T-helper 9 cell (primary cell): ENCODE data around the gene AHRR.

Experiments
- DNase-seq: peaks from one replicate; pipeline ENCODE4 v3.0.0-alpha.2; 2020

AHRR gene

DNA sequence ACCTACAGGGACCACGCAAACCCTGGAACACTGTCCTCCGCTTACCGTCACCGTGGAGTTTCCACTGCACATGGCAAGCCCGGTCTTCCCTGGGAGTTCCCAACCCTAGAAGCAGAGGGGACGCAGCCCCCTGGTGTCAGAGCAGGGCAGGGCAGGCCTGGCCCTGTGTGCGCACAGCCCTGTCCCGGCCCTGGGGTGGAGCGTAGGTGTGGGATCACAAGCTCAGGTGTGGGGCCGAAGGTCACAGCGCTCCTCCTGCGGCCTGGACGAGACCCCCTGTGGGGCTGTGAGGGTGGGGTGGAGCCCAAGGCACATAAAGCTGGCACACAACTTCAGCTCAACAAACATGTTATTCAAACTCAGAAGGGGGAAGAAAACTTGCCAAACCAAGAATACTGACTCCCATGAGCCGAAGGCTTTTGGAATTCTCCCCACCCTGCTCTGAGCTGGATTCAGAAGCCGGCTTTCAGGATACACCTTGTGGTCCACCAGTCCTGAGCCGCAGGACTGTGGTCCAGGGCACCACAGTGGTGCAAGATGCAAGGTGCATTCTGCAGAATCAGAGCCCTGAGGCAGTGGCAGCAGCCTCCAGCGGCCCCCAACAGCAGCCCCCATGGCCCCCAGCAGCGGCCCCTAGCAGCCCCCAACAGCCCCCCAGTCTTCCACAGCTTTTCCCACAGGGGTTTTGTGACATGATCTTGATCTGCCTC lies 109.6 kb downstream of the AHRR start:
- no peak for DNase-seq

DNA sequence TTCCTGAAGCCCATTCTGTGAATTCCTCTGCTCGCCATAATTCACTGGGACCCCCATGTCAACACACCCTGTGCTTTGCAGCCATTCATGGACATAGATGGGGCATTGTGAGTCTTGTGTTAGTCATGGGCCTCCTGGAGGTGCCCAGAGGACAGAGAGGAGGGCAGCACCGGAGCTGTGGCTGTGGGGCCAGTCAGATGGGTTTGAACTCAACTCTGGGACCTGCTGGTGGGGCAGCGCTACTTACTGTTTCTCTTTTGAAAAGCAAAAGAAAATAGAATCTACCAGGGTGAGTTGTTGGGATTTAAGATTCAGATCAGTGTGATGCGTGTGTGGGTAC lies 110.2 kb downstream of the AHRR start:
- no peak for DNase-seq

GRCh38 chr5:432201-432927 lies 110.8 kb downstream of the AHRR start:
- no peak for DNase-seq

DNA sequence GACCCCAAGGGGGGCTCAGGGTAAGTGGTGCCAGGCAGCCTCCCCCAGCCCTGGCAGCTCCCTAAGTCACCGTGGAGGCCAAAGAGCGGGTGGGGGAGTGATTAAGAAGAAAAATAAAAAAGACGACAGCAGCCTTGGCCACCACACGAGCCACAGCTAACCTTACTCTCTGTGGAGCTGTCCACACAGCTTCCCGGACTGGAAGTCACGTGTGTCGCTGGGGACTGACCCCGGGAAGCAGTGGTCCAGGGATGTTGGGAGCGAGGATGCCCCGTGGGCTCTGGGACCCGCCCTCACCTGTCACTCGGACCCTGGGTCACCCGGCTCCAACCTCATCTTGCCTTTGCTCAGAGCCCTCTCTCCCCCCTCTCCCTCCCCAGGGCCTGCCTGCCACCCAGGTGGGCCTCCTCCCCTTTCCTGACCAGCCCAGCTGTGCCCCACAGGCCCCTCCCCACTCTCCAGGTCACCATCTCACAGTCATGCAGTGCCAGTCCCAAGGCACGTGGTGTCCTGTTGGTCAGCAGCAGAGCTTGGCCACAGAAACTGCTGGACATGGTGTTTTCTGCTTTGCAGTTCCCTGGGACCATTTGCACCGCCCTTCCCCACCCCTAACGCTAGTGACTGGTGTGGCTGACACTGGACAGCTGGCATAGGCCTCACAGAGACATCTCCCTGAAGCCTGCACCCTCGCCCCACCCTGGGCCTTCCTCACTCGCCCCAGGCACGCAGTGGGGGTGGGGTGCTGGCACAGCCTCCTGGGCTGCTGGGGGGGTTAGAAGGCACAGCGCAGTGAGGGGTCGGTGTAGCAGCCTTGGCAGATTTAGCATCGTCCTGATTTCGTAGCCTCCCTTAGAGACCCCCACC lies 111.6 kb downstream of the AHRR start:
- no peak for DNase-seq

DNA sequence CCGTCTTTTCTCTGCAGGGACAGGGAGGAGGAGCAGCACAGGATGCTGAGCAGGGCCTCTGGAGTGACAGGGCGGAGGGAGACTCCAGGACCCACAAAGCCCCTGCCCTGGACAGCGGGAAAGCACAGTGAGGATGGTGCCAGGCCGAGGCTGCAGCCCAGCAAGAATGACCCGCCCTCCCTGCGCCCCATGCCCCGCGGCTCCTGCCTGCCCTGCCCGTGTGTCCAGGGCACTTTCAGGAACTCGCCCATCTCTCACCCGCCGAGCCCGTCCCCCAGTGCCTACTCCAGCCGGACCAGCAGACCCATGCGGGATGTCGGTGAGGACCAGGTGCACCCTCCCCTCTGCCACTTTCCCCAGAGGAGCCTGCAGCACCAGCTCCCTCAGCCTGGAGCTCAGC lies 112.3 kb downstream of the AHRR start:
- no peak for DNase-seq

- DNase-seq, result no peak
These were observed 113.1 kb downstream of the AHRR start for GRCh38 chr5:434443-435146.

DNA sequence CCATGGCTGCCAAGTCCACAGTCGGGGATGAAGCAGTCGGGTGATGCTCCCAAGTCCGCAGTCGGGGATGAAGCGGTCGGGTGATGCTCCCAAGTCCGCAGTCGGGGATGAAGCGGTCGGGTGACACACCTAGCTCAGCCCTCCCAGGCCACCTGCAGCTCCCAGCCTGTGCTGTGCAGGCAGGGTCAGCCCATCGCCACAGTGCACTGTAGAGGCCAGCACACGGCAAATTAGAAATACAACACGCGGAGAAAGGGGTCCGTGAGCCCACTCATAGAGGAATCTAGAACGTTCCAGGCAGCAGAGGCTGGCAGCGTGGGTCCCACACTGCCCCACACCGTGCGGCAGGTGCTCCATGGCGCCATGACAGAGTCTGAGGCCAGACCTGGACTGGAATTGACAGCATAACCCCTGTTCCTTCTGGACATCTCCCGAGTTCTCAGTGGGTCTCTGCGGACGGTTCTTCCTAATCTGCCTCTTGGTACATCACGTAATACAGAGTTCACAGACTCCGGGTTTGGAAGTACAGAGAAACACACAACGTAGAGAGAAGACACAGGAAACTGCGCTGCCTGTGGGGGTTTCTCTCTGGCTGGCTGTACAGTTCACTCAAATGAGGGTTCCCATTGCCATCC lies 113.8 kb downstream of the AHRR start:
- no peak for DNase-seq

GRCh38 chr5:435961-436640 lies 114.6 kb downstream of the AHRR start:
- DNase-seq, result no peak

DNA sequence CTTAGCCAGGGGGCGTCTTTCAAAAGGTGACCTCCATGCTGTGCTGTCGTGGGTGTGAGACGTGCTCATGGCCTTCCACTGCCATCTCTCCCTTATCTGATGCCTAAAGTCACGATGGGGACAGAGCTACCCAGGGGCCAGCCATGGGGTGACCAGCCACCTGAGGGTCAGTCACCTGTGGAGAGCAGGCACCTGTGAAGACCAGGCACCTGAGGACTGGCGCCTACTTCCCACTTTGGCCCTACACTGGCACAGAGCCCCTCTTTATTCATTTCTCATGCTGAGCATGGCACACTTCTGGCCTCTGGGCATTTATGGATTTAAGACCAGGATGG lies 115.1 kb downstream of the AHRR start:
- DNase-seq, result no peak

DNA sequence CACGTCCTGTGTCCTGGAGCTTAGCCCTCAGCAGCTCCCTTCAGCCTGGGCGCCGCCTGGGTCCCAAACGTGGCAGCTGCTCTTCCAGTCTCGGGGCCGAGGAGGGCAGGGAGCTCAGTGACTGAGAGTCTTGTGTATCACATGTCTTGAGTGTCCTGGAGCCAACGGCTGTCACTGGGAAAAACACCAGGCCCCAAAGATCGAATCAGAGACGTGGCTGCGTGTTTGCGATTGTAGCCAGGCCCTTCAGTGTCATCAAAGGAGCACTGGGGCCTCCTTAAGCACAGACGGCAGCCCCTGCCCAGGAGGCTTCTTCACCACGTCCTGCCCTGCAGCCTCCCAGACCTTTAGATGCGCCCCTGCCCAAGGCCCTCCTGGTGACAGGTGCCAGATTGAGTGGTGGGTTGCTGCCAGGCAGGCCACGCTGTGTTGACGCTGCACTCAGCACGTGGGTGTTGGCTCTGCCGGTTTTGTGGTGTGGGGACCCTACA lies 115.8 kb downstream of the AHRR start:
- no peak for DNase-seq

DNA sequence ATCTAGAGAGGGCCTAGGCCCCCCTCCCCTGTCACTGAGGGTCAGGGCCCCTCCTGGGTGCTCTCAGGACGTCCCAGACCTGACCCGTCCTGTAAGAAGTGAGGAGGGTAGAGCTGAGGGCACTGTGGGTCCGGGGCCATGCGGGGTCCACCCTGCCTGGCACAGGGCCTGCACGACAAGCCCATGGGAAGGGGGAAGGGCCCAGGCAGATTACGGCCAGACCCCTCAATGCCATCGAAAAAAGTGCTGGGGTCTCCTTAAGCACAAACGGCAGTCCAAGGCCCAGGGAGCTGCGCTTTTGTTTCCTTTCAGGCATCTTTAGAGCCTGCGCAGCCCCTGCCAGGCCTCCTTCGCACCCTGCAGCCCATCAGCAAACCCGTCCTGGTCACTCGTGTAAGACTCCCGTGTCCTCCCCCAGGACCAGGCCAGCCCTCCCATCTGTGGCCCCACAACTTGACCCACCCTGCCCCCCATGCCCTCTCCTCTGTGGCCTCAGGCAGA lies 117.0 kb downstream of the AHRR start:
- DNase-seq, result no peak

DNA sequence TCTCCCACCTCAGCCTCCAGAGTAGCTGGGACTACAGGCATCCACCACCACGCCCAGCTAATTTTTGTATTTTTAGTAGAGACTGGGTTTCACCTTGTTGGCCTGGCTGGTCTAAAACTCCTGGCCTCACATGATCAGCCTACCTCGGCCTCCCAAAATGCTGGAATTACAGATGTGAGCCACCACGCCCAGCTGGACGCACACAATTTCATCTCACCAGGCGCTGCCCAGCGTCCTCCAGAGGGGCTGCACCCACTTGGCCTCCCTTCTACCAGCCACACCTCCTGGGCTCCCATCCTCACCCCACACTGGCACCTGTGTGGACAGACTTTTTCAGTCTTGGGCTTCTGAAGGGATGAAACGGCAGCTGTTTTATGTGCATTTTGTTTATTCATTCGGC lies 117.7 kb downstream of the AHRR start:
- no peak for DNase-seq

GRCh38 chr5:439636-440035 lies 118.1 kb downstream of the AHRR start:
- no peak for DNase-seq

DNA sequence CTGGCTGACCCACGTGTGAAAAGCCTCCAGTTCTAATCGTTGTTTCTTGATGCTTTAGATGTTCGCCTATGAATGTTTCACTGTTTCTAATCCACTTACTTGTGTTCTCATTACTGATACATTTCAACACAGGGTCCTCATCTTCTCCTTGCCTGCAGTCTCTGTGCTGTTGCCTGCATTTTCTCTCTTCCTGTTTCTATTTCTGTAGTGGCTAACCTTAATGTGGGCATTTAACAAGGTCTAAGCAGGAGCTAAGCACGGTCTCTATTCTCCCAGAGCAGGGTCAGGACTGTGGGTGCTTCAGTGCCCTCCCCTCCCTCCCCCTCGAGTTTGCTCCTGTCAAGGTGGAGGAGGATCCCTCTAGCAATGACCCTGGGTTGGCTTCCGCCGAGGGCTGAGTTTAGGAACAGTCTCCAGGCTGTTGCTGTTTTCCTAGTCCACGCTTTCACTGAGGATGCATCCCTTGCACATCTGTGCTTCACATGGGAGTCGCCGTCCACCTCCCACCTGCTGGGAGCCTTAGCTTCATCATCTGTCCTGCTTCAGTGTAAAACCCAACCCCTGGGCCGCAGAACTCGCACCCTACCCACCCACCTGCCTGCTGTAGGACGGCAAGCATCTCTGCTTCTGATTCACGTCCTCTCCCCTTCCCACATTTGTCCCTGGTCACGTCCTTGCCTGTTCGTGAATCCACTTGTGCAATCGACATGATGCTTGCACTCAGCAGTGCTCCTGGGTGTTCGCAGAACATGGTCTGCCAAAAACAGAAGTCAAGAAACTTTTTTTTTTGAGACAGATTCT lies 119.1 kb downstream of the AHRR start:
- DNase-seq, result no peak

GRCh38 chr5:441996-442334 lies 120.5 kb downstream of the AHRR start:
- no peak for DNase-seq

GRCh38 chr5:442335-443238 lies 121.1 kb downstream of the AHRR start, which contains the start of gene EXOC3:
Gene EXOC3, plus strand, starts transcription at chr5:443176. Its CDS starts 3,030 bp downstream, at chr5:446206.
- peak; percentile 60 for DNase-seq

DNA sequence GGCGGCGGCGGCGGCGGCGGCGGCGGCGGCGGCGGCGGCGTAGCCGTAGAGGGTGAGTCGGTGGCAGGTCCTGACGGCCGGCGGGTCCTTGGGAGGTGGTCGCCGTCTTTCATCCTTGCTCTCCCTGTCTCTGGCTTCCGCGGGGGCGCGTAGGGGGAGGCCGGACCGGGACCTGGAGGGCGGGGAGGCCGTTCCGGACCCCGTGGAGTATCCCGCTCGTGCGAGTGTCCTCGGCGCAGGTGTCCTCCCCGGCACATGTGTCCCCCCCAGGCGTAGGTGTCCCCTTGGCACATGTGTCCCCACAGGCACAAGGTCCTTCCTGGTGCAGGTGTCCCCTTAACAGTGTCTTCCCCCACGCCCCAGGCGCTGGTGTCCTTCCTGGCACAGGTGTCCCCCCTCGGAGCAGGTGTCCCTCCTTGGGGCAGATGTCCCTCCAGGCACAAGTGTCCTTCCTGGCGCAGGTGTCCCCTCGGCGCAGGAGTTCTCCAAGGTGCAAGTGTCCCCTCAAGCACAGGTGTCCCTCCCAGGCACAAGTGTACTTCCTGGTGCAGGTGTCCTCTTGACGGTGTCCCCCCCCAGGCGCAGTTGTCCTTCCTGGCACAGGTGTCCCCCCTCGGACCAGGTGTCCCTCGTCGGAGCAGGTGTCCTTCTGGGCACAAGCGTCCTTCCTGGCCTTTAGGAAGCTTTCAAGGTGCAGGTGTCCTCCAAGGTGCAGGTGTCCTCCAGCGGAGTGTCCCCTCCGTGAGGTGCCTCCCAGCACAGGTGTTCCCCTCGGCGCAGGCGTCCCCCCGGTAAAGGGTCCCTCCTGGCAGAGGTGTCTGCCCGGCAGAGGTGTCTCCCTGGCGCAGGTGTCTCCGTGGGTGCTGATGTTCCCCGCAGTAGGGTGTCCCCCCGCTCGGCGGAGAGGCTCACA lies 122.0 kb downstream of the AHRR start:
- DNase-seq, result no peak

- no peak for DNase-seq
These were observed 122.7 kb downstream of the AHRR start for GRCh38 chr5:444226-444625.

GRCh38 chr5:445591-445990 lies 124.1 kb downstream of the AHRR start:
- DNase-seq, result no peak
